BLaER1 (cell line): ENCODE results near the gene LDHAL6B.
A peak's percentile ranks its signal among the peaks of the same experiment; 100 is the strongest.

Source experiments
- H3K27ac ChIP-seq: shearing (Covaris generic); formaldehyde crosslinking; 2 replicates; pipeline ENCODE4 v1.8.1; 2022
- H3K27me3 ChIP-seq: shearing (Covaris generic); formaldehyde crosslinking; 2 replicates; pipeline ENCODE4 v1.8.1; 2022
- H3K36me3 ChIP-seq: shearing (Covaris generic); formaldehyde crosslinking; 2 replicates; pipeline ENCODE4 v1.8.1; 2022
- H3K4me1 ChIP-seq: shearing (Covaris generic); formaldehyde crosslinking; 2 replicates; pipeline ENCODE4 v1.8.1; 2022
- H3K4me2 ChIP-seq: shearing (Covaris generic); formaldehyde crosslinking; 2 replicates; pipeline ENCODE4 v1.8.1; 2022
- H3K4me3 ChIP-seq: shearing (Covaris generic); formaldehyde crosslinking; 2 replicates; pipeline ENCODE4 v1.8.1; 2022
- H3K9ac ChIP-seq: shearing (Covaris generic); formaldehyde crosslinking; 2 replicates; pipeline ENCODE4 v1.8.1; 2022
- H3K9me3 ChIP-seq: shearing (Covaris generic); formaldehyde crosslinking; 2 replicates; pipeline ENCODE4 v1.8.1; 2022
- H4K20me1 ChIP-seq: shearing (Covaris generic); formaldehyde crosslinking; 2 replicates; pipeline ENCODE4 v1.8.1; 2022
- Cebpa-rat ChIP-seq: shearing (Covaris generic); IDR thresholded peaks from 2 replicates; pipeline ENCODE4 v1.8.1; 2022

The LDHAL6B gene

DNA sequence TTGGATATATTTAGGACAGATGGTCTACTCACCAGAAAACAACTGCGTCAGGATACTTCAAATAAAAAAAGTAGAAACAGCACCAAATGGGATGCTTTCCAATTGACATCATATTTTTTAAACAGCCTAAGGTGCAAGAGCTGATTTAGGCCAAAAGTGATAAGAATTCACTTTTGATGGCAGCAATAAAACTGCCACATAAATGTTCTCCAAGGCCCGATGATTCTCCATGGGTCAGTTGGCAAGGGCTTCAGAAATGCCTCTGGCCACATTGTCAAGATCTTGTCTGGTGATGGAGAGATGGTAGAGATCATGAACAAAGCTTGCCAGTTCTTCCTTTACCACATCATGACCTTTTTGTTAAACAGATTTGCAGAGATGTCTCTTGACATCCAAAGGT, 38.9 kb downstream of the LDHAL6B start:
- TF ChIP-seq Cebpa-rat, result no peak
- peaks cover 10% of the 10 kb centered on the region for H3K4me1 ChIP-seq
- no peaks in the 10 kb centered on the region for H3K36me3 ChIP-seq
- H3K9me3 ChIP-seq, result no peaks in the 10 kb centered on the region
- no peak overlapping the region for H3K9ac ChIP-seq
- H3K4me3 ChIP-seq, result no peak overlapping the region
- H3K27ac ChIP-seq, result no peak overlapping the region
- H4K20me1 ChIP-seq, result no peaks in the 10 kb centered on the region
- H3K27me3 ChIP-seq, result no peaks in the 10 kb centered on the region
- H3K4me2 ChIP-seq, result peak overlapping the region; percentile 18

GRCh38 chr15:59247364-59247763, 40.7 kb downstream of the LDHAL6B start:
- Histone ChIP-seq H3K4me3 (no peak overlapping the region), H3K36me3 (no peaks in the 10 kb centered on the region), H3K4me1 (peaks cover 20% of the 10 kb centered on the region), H3K27me3 (no peaks in the 10 kb centered on the region), H3K4me2 (no peak overlapping the region), H3K9ac (no peak overlapping the region), H4K20me1 (no peaks in the 10 kb centered on the region), H3K9me3 (no peaks in the 10 kb centered on the region), H3K27ac (no peak overlapping the region)
- TF ChIP-seq Cebpa-rat, result no peak

- Histone ChIP-seq H3K9me3 (no peaks in the 10 kb centered on the region), H3K4me1 (peaks cover 19% of the 10 kb centered on the region), H3K4me3 (no peak overlapping the region), H3K36me3 (no peaks in the 10 kb centered on the region), H3K9ac (no peak overlapping the region), H4K20me1 (no peaks in the 10 kb centered on the region), H3K27me3 (no peaks in the 10 kb centered on the region), H3K4me2 (no peak overlapping the region), H3K27ac (no peak overlapping the region)
- TF ChIP-seq Cebpa-rat, result no peak
Observed at GRCh38 chr15:59249816-59250215, 43.2 kb downstream of the LDHAL6B start.

DNA sequence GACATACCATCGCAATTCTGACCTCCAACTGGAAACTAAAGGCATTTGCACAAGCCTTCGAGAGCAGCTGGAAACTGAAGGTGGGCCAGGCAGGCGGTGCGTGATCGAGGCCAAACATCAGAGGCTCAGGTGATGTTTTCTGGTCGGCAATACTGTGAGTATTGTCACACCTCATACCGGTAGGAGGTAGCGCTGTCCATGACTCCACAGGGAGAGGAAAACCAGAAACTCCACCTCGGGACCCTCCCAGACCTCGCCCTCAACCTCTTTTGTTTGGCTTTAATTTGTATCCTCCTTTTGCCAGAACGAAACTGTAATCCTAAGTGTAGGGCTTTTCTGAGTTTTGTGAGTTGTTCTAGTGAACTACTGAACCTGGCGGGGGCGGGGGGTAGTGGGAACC, 43.6 kb downstream of the LDHAL6B start:
- Histone ChIP-seq H4K20me1 (no peaks in the 10 kb centered on the region), H3K27ac (no peak overlapping the region), H3K36me3 (no peaks in the 10 kb centered on the region), H3K4me1 (peaks cover 15% of the 10 kb centered on the region), H3K4me2 (no peak overlapping the region), H3K9ac (no peak overlapping the region), H3K4me3 (no peak overlapping the region), H3K9me3 (no peaks in the 10 kb centered on the region), H3K27me3 (no peaks in the 10 kb centered on the region)
- no peak for TF ChIP-seq Cebpa-rat

DNA sequence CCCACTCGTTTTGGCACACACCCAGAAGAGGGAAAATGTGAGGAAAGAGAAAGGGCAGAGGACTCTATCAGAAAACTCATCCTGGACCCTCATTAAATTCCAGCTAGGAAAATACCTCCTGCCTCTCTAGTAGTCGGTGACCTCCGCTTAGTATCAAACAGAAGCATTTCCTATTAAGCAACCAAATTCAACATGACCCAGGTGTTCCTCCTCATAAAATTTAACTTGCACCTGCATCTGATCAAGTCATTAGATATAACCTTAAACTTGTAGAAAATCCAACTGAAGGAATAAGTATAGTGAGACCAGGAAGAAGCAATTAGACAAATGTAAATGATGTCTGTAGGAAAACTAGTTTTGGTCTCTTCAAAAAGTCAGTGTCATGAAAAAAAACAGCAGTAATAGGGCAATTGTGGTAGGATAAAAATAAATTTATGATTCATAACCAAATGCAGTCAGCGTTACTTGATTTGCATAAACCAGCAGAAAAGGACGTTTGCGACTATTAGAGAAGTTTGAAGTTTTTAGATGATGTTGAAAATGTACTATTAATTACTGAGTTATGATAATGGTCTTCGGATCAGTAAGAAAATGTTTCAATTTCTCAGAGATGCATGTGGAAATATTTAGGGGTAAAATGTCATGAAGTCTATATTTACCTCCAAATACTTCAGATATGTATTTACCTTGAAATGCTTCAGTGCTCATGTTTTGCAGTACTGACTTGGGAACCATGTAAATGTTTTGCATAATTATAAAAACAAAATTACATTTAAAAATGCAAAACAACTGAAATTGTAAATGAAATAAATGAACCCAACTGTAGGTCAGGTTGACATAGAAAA, 44.6 kb downstream of the LDHAL6B start:
- Histone ChIP-seq H3K4me3 (no peak overlapping the region), H3K27ac (no peak overlapping the region), H3K36me3 (no peaks in the 10 kb centered on the region), H3K9me3 (no peaks in the 10 kb centered on the region), H3K4me1 (peaks cover 9% of the 10 kb centered on the region), H4K20me1 (no peaks in the 10 kb centered on the region), H3K9ac (no peak overlapping the region), H3K27me3 (no peaks in the 10 kb centered on the region), H3K4me2 (peak overlapping the region; percentile 48)
- no peak for TF ChIP-seq Cebpa-rat

DNA sequence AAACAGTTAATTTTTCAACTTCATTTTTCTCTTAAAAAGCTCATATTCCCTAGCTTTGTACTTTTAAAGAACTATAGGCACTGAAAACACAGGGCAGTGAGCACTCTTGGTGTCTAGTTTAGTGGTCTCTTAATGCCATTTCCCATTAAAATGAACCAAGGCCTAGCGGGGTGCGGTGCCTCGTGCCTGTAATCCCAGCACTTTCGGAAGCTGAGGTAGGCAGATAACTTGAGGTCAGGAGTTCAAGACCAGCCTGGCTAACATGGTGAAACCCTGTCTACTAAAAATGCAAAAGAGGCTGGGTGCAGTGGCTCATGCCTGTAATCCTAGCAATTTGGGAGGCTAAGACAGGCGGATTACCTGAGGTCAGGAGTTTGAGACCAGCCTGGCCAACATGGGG, 45.5 kb downstream of the LDHAL6B start:
- H3K36me3 ChIP-seq, result no peaks in the 10 kb centered on the region

DNA sequence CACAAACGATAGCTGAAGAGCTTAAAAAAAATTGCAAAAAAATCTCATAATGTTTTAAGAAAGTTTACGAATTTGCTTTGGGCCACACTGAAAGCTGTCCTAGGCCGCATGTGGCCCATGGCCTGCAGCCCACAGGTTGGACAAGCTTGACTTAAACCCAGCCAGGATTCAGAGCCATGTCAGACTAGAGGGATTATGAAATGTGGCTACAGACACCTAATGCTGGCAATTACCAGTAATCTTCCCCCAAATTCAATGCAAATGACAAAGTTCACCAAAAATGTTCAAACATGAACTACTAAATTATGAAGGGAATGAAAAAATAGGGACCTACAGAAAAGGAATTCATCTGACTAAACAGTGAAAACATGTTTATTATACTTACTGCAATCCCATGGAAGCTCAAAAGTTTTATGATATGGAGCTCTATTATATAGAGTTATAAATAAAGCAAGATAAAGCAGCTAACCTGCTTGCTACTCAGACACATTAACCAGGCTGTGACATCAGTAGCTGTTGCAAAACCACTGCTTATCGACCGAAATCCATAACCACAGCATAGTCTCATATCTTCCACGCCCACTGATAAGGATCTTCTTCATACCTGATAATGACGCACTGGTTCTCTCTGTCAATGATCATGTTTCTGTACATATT, 49.2 kb downstream of the LDHAL6B start:
- Histone ChIP-seq H3K9ac (no peak overlapping the region), H3K4me2 (no peak overlapping the region), H3K27ac (no peak overlapping the region), H3K36me3 (no peaks in the 10 kb centered on the region), H3K27me3 (no peaks in the 10 kb centered on the region), H3K4me1 (peaks cover 8% of the 10 kb centered on the region), H3K9me3 (no peaks in the 10 kb centered on the region), H4K20me1 (no peaks in the 10 kb centered on the region), H3K4me3 (no peak overlapping the region)
- no peak for TF ChIP-seq Cebpa-rat

More for the DNA sequence above, 45.5 kb downstream of the LDHAL6B start:
- H3K9ac ChIP-seq, result no peak overlapping the region
- H3K27me3 ChIP-seq, result no peaks in the 10 kb centered on the region
- H3K9me3 ChIP-seq, result no peaks in the 10 kb centered on the region
- H3K4me2 ChIP-seq, result no peak overlapping the region
- TF ChIP-seq Cebpa-rat, result no peak
- H4K20me1 ChIP-seq, result no peaks in the 10 kb centered on the region
- no peak overlapping the region for H3K4me3 ChIP-seq
- H3K4me1 ChIP-seq, result peaks cover 9% of the 10 kb centered on the region
- H3K27ac ChIP-seq, result no peak overlapping the region

GRCh38 chr15:59256482-59256881, 49.8 kb downstream of the LDHAL6B start:
- Histone ChIP-seq H3K36me3 (no peaks in the 10 kb centered on the region), H4K20me1 (no peaks in the 10 kb centered on the region), H3K9me3 (no peaks in the 10 kb centered on the region), H3K27ac (no peak overlapping the region), H3K4me1 (peaks cover 1% of the 10 kb centered on the region), H3K4me3 (no peak overlapping the region), H3K4me2 (no peak overlapping the region), H3K9ac (no peak overlapping the region), H3K27me3 (no peaks in the 10 kb centered on the region)
- 0 out of 2 replicates have a peak, but pooled peaks have one; percentile 13 for TF ChIP-seq Cebpa-rat

- Histone ChIP-seq H3K4me1 (no peaks in the 10 kb centered on the region), H3K27ac (no peak overlapping the region), H3K27me3 (no peaks in the 10 kb centered on the region), H3K4me3 (no peak overlapping the region), H3K9me3 (no peaks in the 10 kb centered on the region), H3K9ac (no peak overlapping the region), H3K4me2 (no peak overlapping the region), H3K36me3 (no peaks in the 10 kb centered on the region), H4K20me1 (no peaks in the 10 kb centered on the region)
- no peak for TF ChIP-seq Cebpa-rat
Observed at GRCh38 chr15:59257140-59257539, 50.5 kb downstream of the LDHAL6B start.
